NCI-H524 treated with DMSO at 0.1 percent for 48 hours (cell line): ENCODE data around the gene LDLRAD3.

ENCODE experiments used
- DNase-seq: peaks from one replicate; lab custom pipeline; 2025; lab: John Stamatoyannopoulos, UW

Gene LDLRAD3

GRCh38 chr11:35927682-35928081 is 16.2 kb upstream of the LDLRAD3 start:
- DNase-seq = no peak

- DNase-seq = no peak
These were observed 15.0 kb upstream of the LDLRAD3 start for GRCh38 chr11:35928688-35929395.

GRCh38 chr11:35930466-35930865 is 13.4 kb upstream of the LDLRAD3 start:
- DNase-seq = no peak

- DNase-seq = no peak
These were observed 11.7 kb upstream of the LDLRAD3 start for GRCh38 chr11:35932121-35932520.

- no peak for DNase-seq
These were observed 11.1 kb upstream of the LDLRAD3 start for GRCh38 chr11:35932681-35933319.

- no peak for DNase-seq
These were observed 10.5 kb upstream of the LDLRAD3 start for GRCh38 chr11:35933320-35933871.

- no peak for DNase-seq
These were observed 9.6 kb upstream of the LDLRAD3 start for GRCh38 chr11:35934271-35934670.

- no peak for DNase-seq
These were observed 8.9 kb upstream of the LDLRAD3 start for GRCh38 chr11:35934981-35935380.

GRCh38 chr11:35935390-35935789 is 8.5 kb upstream of the LDLRAD3 start:
- DNase-seq = no peak

GRCh38 chr11:35937111-35937510 is 6.8 kb upstream of the LDLRAD3 start:
- no peak for DNase-seq

GRCh38 chr11:35937700-35938099 is 6.2 kb upstream of the LDLRAD3 start:
- no peak for DNase-seq

- no peak for DNase-seq
These were observed 5.6 kb upstream of the LDLRAD3 start for GRCh38 chr11:35938231-35938630.

- DNase-seq = no peak
These were observed 553 bp upstream of the LDLRAD3 start for GRCh38 chr11:35943309-35943708.

GRCh38 chr11:35944503-35945136 is 758 bp downstream of the LDLRAD3 start:
- DNase-seq = no peak

GRCh38 chr11:35945137-35945518 is 1.3 kb downstream of the LDLRAD3 start:
- no peak for DNase-seq

GRCh38 chr11:35946766-35947165 is 2.9 kb downstream of the LDLRAD3 start:
- DNase-seq = no peak

- DNase-seq = no peak
These were observed 3.6 kb downstream of the LDLRAD3 start for GRCh38 chr11:35947437-35947836.

- DNase-seq = no peak
These were observed 5.4 kb downstream of the LDLRAD3 start for GRCh38 chr11:35949242-35949641.

GRCh38 chr11:35950082-35950481 is 6.2 kb downstream of the LDLRAD3 start:
- no peak for DNase-seq

GRCh38 chr11:35951680-35952079 is 7.8 kb downstream of the LDLRAD3 start:
- DNase-seq = no peak

- DNase-seq = no peak
These were observed 9.4 kb downstream of the LDLRAD3 start for GRCh38 chr11:35953081-35953760.

- DNase-seq = no peak
These were observed 10.3 kb downstream of the LDLRAD3 start for GRCh38 chr11:35954205-35954604.

- DNase-seq = no peak
These were observed 11.8 kb downstream of the LDLRAD3 start for GRCh38 chr11:35955636-35956035.
